Measurements from ENCODE around the gene BIRC2. TPM values are rescaled to one million over a fixed set of nuclear protein-coding genes. Genes with fewer than 3 reads are reported as not detected.

Gene BIRC2
- total RNA-seq, 1 experiment from 2014 or later = 32.6 TPM

GRCh38 chr11:102317768-102318103, 29.3 kb upstream of the BIRC2 start:
- POLR2A ChIA-PET = no interaction called here
- intact Hi-C loops (cut with micrococcal nuclease) = no loop called here
- Histone ChIP-seq H4K20me1 (ENCODE audit: insufficient read depth) (no peaks in the 10 kb centered on the region), H3K4me2 (ENCODE audit: low read length) (peak overlapping the region; percentile 91), H3K4me1 (ENCODE audit: control insufficient read depth in 1 of 2, insufficient read depth in 2 of 2, low read length in 2 of 2) (peaks cover 7 to 36% of the 10 kb centered on the region in 2 experiments), H3K27ac (ENCODE audit: low read depth, low read length) (no peak overlapping the region), H3K9ac (ENCODE audit: low read length) (peak overlapping the region; percentile 72), H2AFZ (ENCODE audit: low read depth, low read length, poor library complexity, severe bottlenecking) (peak overlapping the region; percentile 89), H3K4me3 (replicated peaks in 1 of 2; ENCODE audit: low read depth in 1 of 2, low read length in 2 of 2) (peak overlapping the region; percentile 46 to 61), H3K36me3 (ENCODE audit: control insufficient read depth in 1 of 2, insufficient read depth in 2 of 2, low read length in 2 of 2) (no peaks in the 10 kb centered on the region), H3K79me2 (ENCODE audit: insufficient read depth, low read length) (no peaks in the 10 kb centered on the region), H3K9me3 (ENCODE audit: control insufficient read depth in 1 of 2, insufficient read depth in 1 of 2, low read depth in 1 of 2, low read length in 2 of 2) (no peaks in the 10 kb centered on the region), H3K27me3 (ENCODE audit: insufficient read depth, low read length) (no peaks in the 10 kb centered on the region), H3K9me2 (ENCODE audit: insufficient read depth) (no peaks in the 10 kb centered on the region)
- RAD21 ChIA-PET (ENCODE audit: low non-redundant PET in 1 of 2, low total read pairs in 2 of 2, uncharacterized antibody in 2 of 2, unreplicated experiment in 2 of 2) = no interaction called here
- TF ChIP-seq TCF7L2 (IDR thresholded peaks at IDR 0.05; ENCODE audit: borderline replicate concordance, extremely low read depth, insufficient read depth, insufficient read length) (no peak), EZH2 (IDR thresholded peaks at IDR 0.05) (no peak), CEBPB (IDR thresholded peaks at IDR 0.05; ENCODE audit: low read depth) (no peak), RAD21 (IDR thresholded peaks at IDR 0.05; ENCODE audit: low read depth) (no peak), YY1 (IDR thresholded peaks at IDR 0.05; ENCODE audit: extremely low read depth, insufficient replicate concordance, low read depth, low read length) (no peak), CBX3 (IDR thresholded peaks at IDR 0.05; ENCODE audit: low read depth) (no peak), ZBTB33 (IDR thresholded peaks at IDR 0.05; ENCODE audit: extremely low read depth, insufficient replicate concordance, low read length) (no peak), SRF (IDR thresholded peaks at IDR 0.05; ENCODE audit: low read depth) (no peak), FOSL1 (IDR thresholded peaks at IDR 0.05; ENCODE audit: low read depth) (no peak; the same call in 1 of the 2 replicates), ZNF274 (IDR thresholded peaks at IDR 0.05; ENCODE audit: low read depth, low read length) (no peak), POLR2AphosphoS5 (IDR thresholded peaks at IDR 0.05; ENCODE audit: low read depth, low read length) (no peak), ELF1 (IDR thresholded peaks at IDR 0.05; ENCODE audit: borderline replicate concordance, low read depth) (no peak)
- TF ChIP-seq, protein P1, sequence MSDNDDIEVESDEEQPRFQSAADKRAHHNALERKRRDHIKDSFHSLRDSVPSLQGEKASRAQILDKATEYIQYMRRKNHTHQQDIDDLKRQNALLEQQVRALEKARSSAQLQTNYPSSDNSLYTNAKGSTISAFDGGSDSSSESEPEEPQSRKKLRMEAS (IDR thresholded peaks at IDR 0.05) = no peak
- TF ChIP-seq, protein P2, sequence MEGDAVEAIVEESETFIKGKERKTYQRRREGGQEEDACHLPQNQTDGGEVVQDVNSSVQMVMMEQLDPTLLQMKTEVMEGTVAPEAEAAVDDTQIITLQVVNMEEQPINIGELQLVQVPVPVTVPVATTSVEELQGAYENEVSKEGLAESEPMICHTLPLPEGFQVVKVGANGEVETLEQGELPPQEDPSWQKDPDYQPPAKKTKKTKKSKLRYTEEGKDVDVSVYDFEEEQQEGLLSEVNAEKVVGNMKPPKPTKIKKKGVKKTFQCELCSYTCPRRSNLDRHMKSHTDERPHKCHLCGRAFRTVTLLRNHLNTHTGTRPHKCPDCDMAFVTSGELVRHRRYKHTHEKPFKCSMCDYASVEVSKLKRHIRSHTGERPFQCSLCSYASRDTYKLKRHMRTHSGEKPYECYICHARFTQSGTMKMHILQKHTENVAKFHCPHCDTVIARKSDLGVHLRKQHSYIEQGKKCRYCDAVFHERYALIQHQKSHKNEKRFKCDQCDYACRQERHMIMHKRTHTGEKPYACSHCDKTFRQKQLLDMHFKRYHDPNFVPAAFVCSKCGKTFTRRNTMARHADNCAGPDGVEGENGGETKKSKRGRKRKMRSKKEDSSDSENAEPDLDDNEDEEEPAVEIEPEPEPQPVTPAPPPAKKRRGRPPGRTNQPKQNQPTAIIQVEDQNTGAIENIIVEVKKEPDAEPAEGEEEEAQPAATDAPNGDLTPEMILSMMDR (IDR thresholded peaks at IDR 0.05 in 2 of 3, conservative IDR thresholded peaks at IDR 0.05 in 1 of 3; ENCODE audit: borderline replicate concordance in 1 of 3, insufficient read depth in 1 of 3, low read depth in 2 of 3, low read length in 2 of 3) = no peak
- peak; percentile 9 for ATAC-seq
- DNase-seq (ENCODE audit: low read depth, low spot score) = no peak
- CTCF ChIA-PET = interaction anchor here (1.2 kb wide), 1 partner anchor 24 kb away, joined by 4 read pairs; no protein-coding TSS in a partner anchor
- BruUV-seq (replicated peaks) = TSS peak; percentile 78

All from HCT116 (cell line).